ENCODE results near the gene CALY. TPM values are rescaled to one million over a fixed set of nuclear protein-coding genes. Genes with fewer than 3 reads are reported as not detected.

The CALY gene
- total and polyA plus RNA-seq, 4 donors = not detected

GRCh38 chr10:133308421-133309099 is 28.1 kb downstream of the CALY start, which contains the start of the genes TUBGCP2 and ZNF511:
TSS of gene TUBGCP2 (minus strand) at chr10:133308872. CDS start at chr10:133302941, 5,931 bp downstream.
TSS of gene ZNF511 (plus strand) at chr10:133308914. CDS start at chr10:133308944, 30 bp downstream.
- peak within 1 kb of the TSS; percentile 97 to 98 for H3K27ac ChIP-seq (ENCODE audit: low read depth in 1 of 2, low read length in 1 of 2)
- H3K9ac ChIP-seq (ENCODE audit: insufficient read depth in 1 of 2, low read length in 2 of 2) = peak within 1 kb of the TSS; percentile 96 to 97
- no peak for TF ChIP-seq CTCF (IDR thresholded peaks at IDR 0.05; ENCODE audit: control extremely low read depth, extremely low read depth)
- peak; percentile 86 for ATAC-seq (ENCODE audit: insufficient read depth, low FRiP score)
- DNase-seq = peak; percentile 87 to 91 (median 91)
- peaks cover 0 to 2% (median 0%) of the 10 kb centered on the region in 4 donors for H3K9me3 ChIP-seq (ENCODE audit: control insufficient read depth in 4 of 4, insufficient read depth in 3 of 4, low read length in 3 of 4)
- H3K27me3 ChIP-seq (ENCODE audit: control insufficient read depth in 3 of 3, insufficient read depth in 3 of 3, low read length in 2 of 3) = no peaks in the 10 kb centered on the region
- WGBS, 2 donors = 0% methylated on average over 78 to 89 of the region's 89 CpGs
- peak within 1 kb of the TSS; percentile 95 for H3K4me3 ChIP-seq
- peaks cover 0 to 19% (median 11%) of the 10 kb centered on the region in 4 donors for H3K36me3 ChIP-seq (ENCODE audit: control insufficient read depth in 4 of 4, insufficient read depth in 4 of 4, low read length in 4 of 4)
- peaks cover 7 to 15% (median 11%) of the 10 kb centered on the region in 5 donors for H3K4me1 ChIP-seq (ENCODE audit: control insufficient read depth in 5 of 5, insufficient read depth in 5 of 5, low read length in 5 of 5)

GRCh38 chr10:133307776-133308420 is 28.8 kb downstream of the CALY start:
- Histone ChIP-seq H3K27ac (ENCODE audit: low read depth in 1 of 2, low read length in 1 of 2) (peak overlapping the region; percentile 97 to 98), H3K9me3 (ENCODE audit: control insufficient read depth in 4 of 4, insufficient read depth in 3 of 4, low read length in 3 of 4) (peaks cover 0 to 2% (median 0%) of the 10 kb centered on the region in 4 donors), H3K27me3 (ENCODE audit: control insufficient read depth in 3 of 3, insufficient read depth in 3 of 3, low read length in 2 of 3) (no peaks in the 10 kb centered on the region), H3K9ac (ENCODE audit: insufficient read depth in 1 of 2, low read length in 2 of 2) (peak overlapping the region; percentile 96 to 97), H3K4me1 (ENCODE audit: control insufficient read depth in 5 of 5, insufficient read depth in 5 of 5, low read length in 5 of 5) (peaks cover 7 to 15% (median 11%) of the 10 kb centered on the region in 5 donors), H3K4me3 (peak overlapping the region; percentile 95), H3K36me3 (ENCODE audit: control insufficient read depth in 4 of 4, insufficient read depth in 4 of 4, low read length in 4 of 4) (peaks cover 0 to 17% (median 11%) of the 10 kb centered on the region in 4 donors)
- peak; percentile 74 to 77 (median 75) for DNase-seq
- 4 to 5% methylated on average over 25 of the region's 25 CpGs for WGBS, 2 donors
- peak; percentile 55 for TF ChIP-seq CTCF (IDR thresholded peaks at IDR 0.05; ENCODE audit: control extremely low read depth, extremely low read depth)
- ATAC-seq (ENCODE audit: insufficient read depth, low FRiP score) = peak; percentile 31

- H3K4me1 ChIP-seq (ENCODE audit: control insufficient read depth in 5 of 5, insufficient read depth in 5 of 5, low read length in 5 of 5) = peaks cover 7 to 15% (median 11%) of the 10 kb centered on the region in 5 donors
Observed at GRCh38 chr10:133306941-133307379, 29.7 kb downstream of the CALY start.

More at GRCh38 chr10:133306941-133307379, 29.7 kb downstream of the CALY start:
- DNase-seq (no peak), ATAC-seq (ENCODE audit: insufficient read depth, low FRiP score) (no peak)
- Histone ChIP-seq H3K36me3 (ENCODE audit: control insufficient read depth in 4 of 4, insufficient read depth in 4 of 4, low read length in 4 of 4) (peaks cover 0 to 23% (median 14%) of the 10 kb centered on the region in 4 donors), H3K4me3 (no peak overlapping the region), H3K27ac (ENCODE audit: low read depth in 1 of 2, low read length in 1 of 2) (no peak overlapping the region), H3K27me3 (ENCODE audit: control insufficient read depth in 3 of 3, insufficient read depth in 3 of 3, low read length in 2 of 3) (no peaks in the 10 kb centered on the region), H3K9ac (ENCODE audit: insufficient read depth in 1 of 2, low read length in 2 of 2) (peak overlapping the region in 1 of 2 donors; percentile 32), H3K9me3 (ENCODE audit: control insufficient read depth in 4 of 4, insufficient read depth in 3 of 4, low read length in 3 of 4) (peaks cover 0 to under 1% (median 0%) of the 10 kb centered on the region in 4 donors)
- TF ChIP-seq CTCF (IDR thresholded peaks at IDR 0.05; ENCODE audit: control extremely low read depth, extremely low read depth) = no peak
- 90 to 92% methylated on average over 17 of the region's 17 CpGs for WGBS, 2 donors

Measured in lung (tissue), 12 donors.